ENCODE measurements around the gene LILRB5. TPM values are rescaled to one million over a fixed set of nuclear protein-coding genes. Genes with fewer than 3 reads are reported as not detected.

The LILRB5 gene
- 0.04 TPM in 1 of 5 replicates, not detected in the others for total RNA-seq (2022; extraction: Qiagen RNA extraction; ENCODE audit: low read depth)

DNA sequence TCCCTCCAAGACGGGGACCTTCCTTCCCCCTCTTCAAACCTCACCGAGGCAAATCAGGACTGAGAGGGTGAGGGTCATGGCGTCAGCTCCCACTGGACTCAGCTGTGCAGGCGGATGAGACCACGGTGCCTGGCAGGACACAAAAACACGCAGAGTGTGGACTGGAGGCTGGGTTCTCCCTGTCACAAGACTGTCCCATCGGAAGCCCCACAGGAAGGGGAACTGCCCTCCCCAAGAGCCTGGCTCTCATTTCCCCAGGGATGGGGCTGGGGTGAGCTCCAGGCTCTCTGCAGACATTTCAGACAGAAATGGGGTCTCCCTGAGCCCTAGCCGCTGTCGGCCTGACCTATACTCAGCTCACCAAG lies at the start of gene LILRB5:
TSS of gene LILRB5 (minus strand) at position 158 of the 365 bp plus-strand sequence. CDS start at position 78, 80 bp downstream.

DNA sequence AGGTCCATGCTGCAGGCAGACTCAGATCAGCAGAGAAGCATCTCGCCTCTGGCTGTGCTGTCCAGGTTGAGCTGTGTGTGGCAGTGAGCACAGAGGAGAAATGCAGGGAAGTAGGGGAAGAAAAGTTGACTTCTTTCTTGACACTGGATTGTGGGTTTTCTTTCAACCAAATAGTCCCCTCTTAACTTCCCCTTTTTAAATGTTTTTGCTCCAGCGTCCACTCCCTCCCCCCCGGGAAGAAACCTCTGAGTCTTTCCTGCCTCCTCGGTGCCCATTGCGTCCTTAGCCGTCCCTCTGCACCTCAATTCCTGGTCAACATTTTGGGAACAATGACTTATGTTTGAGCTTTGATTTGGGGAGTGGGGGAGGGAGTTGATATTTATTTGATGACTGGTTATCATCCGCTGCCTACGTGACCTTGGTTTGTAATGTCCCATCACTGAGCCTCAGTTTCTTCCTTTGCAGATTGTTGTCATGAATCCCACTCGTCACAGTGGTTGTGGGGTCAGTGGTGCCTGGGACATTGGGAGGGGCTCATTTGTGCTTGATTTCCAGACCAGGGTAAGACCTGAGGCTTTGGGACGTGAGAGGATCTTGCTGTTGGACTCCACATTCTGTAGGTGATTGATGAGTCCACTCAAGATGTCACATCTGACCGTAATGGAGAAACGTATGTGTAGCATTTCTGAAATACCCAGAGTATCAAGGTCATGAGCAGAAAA lies 24.1 kb upstream of the LILRB5 start, which contains the start of gene LILRB2:
TSS of gene LILRB2 (minus strand) at position 104 of the 722 bp plus-strand sequence. CDS start 614 bp downstream, outside the sequence.

DNA sequence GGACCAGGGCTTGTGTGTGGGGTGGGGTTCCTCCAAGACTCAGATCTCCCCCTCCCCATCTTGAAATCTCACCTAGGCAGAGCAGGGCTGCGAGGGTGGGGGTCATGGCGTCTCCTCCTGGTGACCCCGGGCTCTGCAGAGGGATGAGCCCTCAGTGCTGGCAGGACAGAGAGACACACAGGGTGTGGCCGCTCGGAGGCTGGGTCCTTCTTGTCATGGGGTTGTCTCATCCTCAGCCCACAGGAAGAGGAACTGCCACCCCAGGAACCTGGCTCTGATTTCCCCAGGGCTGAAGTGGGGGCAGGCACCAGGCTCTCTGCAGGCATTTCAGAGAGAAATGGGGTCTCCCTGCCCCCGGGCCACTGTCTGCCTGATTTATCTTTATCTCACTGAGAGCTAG lies 14.4 kb downstream of the LILRB5 start, which contains the start of gene LILRA6:
TSS of gene LILRA6 (minus strand) at position 145 of the 400 bp plus-strand sequence.

DNA sequence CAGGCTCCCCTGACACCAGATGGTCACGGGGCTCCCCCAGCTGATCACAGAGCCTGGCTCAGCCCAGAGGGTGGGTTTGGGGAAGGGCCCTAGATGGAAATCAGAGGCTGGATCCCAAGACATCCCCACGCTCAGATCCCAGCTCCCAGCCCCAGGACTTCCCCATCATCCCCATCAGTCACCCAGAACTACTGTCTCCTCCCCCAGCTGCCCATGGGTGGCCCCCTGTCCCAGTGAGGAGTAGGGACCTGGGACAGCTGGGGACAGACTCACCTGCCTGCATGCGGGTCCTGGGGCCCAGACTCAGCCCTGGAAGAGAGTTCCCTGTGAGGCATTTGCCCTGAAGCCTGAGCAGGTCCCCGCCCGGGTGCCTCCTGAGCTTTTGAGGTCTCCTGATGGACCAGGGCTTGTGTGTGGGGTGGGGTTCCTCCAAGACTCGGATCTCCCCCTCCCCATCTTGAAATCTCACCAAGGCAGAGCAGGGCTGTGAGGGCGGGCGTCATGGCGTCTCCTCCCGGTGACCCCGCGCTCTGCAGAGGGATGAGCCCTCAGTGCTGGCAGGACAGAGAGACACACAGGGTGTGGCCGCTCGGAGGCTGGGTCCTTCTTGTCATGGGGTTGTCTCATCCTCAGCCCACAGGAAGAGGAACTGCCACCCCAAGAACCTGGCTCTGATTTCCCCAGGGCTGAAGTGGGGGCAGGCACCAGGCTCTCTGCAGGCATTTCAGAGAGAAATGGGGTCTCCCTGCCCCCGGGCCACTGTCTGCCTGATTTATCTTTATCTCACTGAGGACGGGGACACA lies 34.4 kb downstream of the LILRB5 start, which contains the start of gene LILRB3:
TSS of gene LILRB3 (minus strand) at position 534 of the 803 bp plus-strand sequence. CDS start at position 503, 31 bp downstream.

Other genes starting within 250 kb of the LILRB5 start
- gene VSTM1, start 193.4 kb downstream of the LILRB5 start, total RNA-seq (2022; extraction: Qiagen RNA extraction; ENCODE audit: low read depth) = 0.55 to 0.92 TPM (median 0.78 TPM) in 3 of 5 replicates, not detected in the others
- gene TARM1, start 175.9 kb downstream of the LILRB5 start, total RNA-seq (2022; extraction: Qiagen RNA extraction; ENCODE audit: low read depth) = not detected in 5 replicates
- gene OSCAR, start 156.5 kb downstream of the LILRB5 start, total RNA-seq (2022; extraction: Qiagen RNA extraction; ENCODE audit: low read depth) = 0.25 to 0.41 TPM (median 0.33 TPM) in 5 replicates
- gene NDUFA3, start 154.4 kb downstream of the LILRB5 start, total RNA-seq (2022; extraction: Qiagen RNA extraction; ENCODE audit: low read depth) = 211 to 296 TPM (median 232 TPM) in 5 replicates
- 19.8 to 27.0 TPM (median 21.7 TPM) in 5 replicates for gene TFPT, start 141.6 kb downstream of the LILRB5 start, total RNA-seq (2022; extraction: Qiagen RNA extraction; ENCODE audit: low read depth)
- 105 to 128 TPM (median 113 TPM) in 5 replicates for gene PRPF31, start 141.5 kb downstream of the LILRB5 start, total RNA-seq (2022; extraction: Qiagen RNA extraction; ENCODE audit: low read depth)
- 51.6 to 72.5 TPM (median 70.4 TPM) in 5 replicates for gene CNOT3, start 119.5 kb downstream of the LILRB5 start, total RNA-seq (2022; extraction: Qiagen RNA extraction; ENCODE audit: low read depth)
- 7.9 to 9.8 TPM (median 8.4 TPM) in 5 replicates for gene LENG1, start 97.6 kb downstream of the LILRB5 start, total RNA-seq (2022; extraction: Qiagen RNA extraction; ENCODE audit: low read depth)
- gene TMC4, start 84.1 kb downstream of the LILRB5 start, total RNA-seq (2022; extraction: Qiagen RNA extraction; ENCODE audit: low read depth) = 1.5 to 2.8 TPM (median 1.6 TPM) in 5 replicates
- gene MBOAT7, start 67.7 kb downstream of the LILRB5 start, total RNA-seq (2022; extraction: Qiagen RNA extraction; ENCODE audit: low read depth) = 91.3 to 177 TPM (median 147 TPM) in 5 replicates
- 69.8 to 130 TPM (median 119 TPM) in 5 replicates for gene TSEN34, start 66.0 kb downstream of the LILRB5 start, total RNA-seq (2022; extraction: Qiagen RNA extraction; ENCODE audit: low read depth)
- gene RPS9, start 56.4 kb downstream of the LILRB5 start, total RNA-seq (2022; extraction: Qiagen RNA extraction; ENCODE audit: low read depth) = 1,924 to 2,379 TPM (median 2,180 TPM) in 5 replicates
- gene LILRB3, start 34.3 kb downstream of the LILRB5 start, total RNA-seq (2022; extraction: Qiagen RNA extraction; ENCODE audit: low read depth) = 0.07 to 0.24 TPM (median 0.14 TPM) in 4 of 5 replicates, not detected in the other
- gene LILRA6, start 14.5 kb downstream of the LILRB5 start, total RNA-seq (2022; extraction: Qiagen RNA extraction; ENCODE audit: low read depth) = 0.09 TPM in 1 of 5 replicates, not detected in the others
- gene LILRB2, start 23.8 kb upstream of the LILRB5 start, total RNA-seq (2022; extraction: Qiagen RNA extraction; ENCODE audit: low read depth) = 0.05 to 0.14 TPM (median 0.05 TPM) in 3 of 5 replicates, not detected in the others
- gene LILRA5, start 55.9 kb upstream of the LILRB5 start, total RNA-seq (2022; extraction: Qiagen RNA extraction; ENCODE audit: low read depth) = not detected in 5 replicates
- not detected in 5 replicates for gene LILRA4, start 81.9 kb upstream of the LILRB5 start, total RNA-seq (2022; extraction: Qiagen RNA extraction; ENCODE audit: low read depth)
- not detected in 5 replicates for gene LAIR1, start 107.7 kb upstream of the LILRB5 start, total RNA-seq (2022; extraction: Qiagen RNA extraction; ENCODE audit: low read depth)
- 0.08 to 0.15 TPM in 2 of 5 replicates, not detected in the others for gene TTYH1, start 158.2 kb upstream of the LILRB5 start, total RNA-seq (2022; extraction: Qiagen RNA extraction; ENCODE audit: low read depth)
- 52.4 to 151 TPM (median 125 TPM) in 5 replicates for gene LENG8, start 191.9 kb upstream of the LILRB5 start, total RNA-seq (2022; extraction: Qiagen RNA extraction; ENCODE audit: low read depth)
- gene LENG9, start 206.5 kb upstream of the LILRB5 start, total RNA-seq (2022; extraction: Qiagen RNA extraction; ENCODE audit: low read depth) = 3.0 to 8.6 TPM (median 7.8 TPM) in 5 replicates
- gene CDC42EP5, start 216.0 kb upstream of the LILRB5 start, total RNA-seq (2022; extraction: Qiagen RNA extraction; ENCODE audit: low read depth) = 0.18 to 0.31 TPM in 2 of 5 replicates, not detected in the others
- not detected in 5 replicates for gene LAIR2, start 245.6 kb upstream of the LILRB5 start, total RNA-seq (2022; extraction: Qiagen RNA extraction; ENCODE audit: low read depth)

Measured in A549 treated with ZK216348 at 1 μM for 4 hours (cell line).